Vagina (tissue), 2 donors: Measurements from ENCODE around the gene NEURL3. TPM values are rescaled to one million over a fixed set of nuclear protein-coding genes. Genes with fewer than 3 reads are reported as not detected.
"Not testable (repeated sequence)": the region's sequence is repeated elsewhere in the genome, so short reads cannot be mapped to it uniquely, and the experiment has no call there.

ENCODE experiments used
- DNase-seq, 2 donors: peaks; one replicate each; pipeline ENCODE4 v3.0.0-alpha.2; 2017; ENCODE audit errors: extremely low spot score in 2 of 2
- H3K27ac ChIP-seq: fragments of 200-600 bp; sonication (generic); one replicate; pipeline ENCODE4 v1.5.1; 2019
- H3K27me3 ChIP-seq: fragments of 200-600 bp; sonication (generic); one replicate; pipeline ENCODE4 v1.5.1; 2019
- H3K36me3 ChIP-seq, 2 donors: fragments of 200-600 bp; sonication (generic); one replicate each; pipeline ENCODE4 v1.5.1; 2017 to 2019
- H3K4me1 ChIP-seq: fragments of 200-600 bp; sonication (generic); one replicate; pipeline ENCODE4 v1.5.1; 2019
- H3K4me3 ChIP-seq, 2 donors: fragments of 200-600 bp; sonication (generic); 1 replicate in 1 of 2; 2 replicates in 1 of 2; pipeline ENCODE4 v1.5.1; 2016 to 2019
- H3K9me3 ChIP-seq: fragments of 200-600 bp; sonication (generic); one replicate; pipeline ENCODE4 v1.5.1; 2019
- CTCF ChIP-seq, 3 experiments: fragments of 450-650 bp in 2 of 3; fragments of 200-600 bp in 1 of 3; sonication (generic) in 1 of 3; IDR thresholded peaks; one replicate each; pipeline ENCODE4 v1.5.1; 2017 to 2019; ENCODE audit warnings: antibody characterized with exemption in 3 of 3, mild to moderate bottlenecking in 2 of 3, moderate library complexity in 2 of 3
- POLR2A ChIP-seq, 2 donors: fragments of 450-650 bp; IDR thresholded peaks; one replicate each; pipeline ENCODE4 v1.6.1; 2017; ENCODE audit warnings: antibody characterized with exemption in 2 of 2, mild to moderate bottlenecking in 2 of 2, moderate library complexity in 2 of 2
- POLR2AphosphoS5 ChIP-seq, 2 donors: sonication (generic); formaldehyde crosslinking; IDR thresholded peaks; one replicate each; pipeline ENCODE4 v1.9.0; 2017; ENCODE audit warnings: antibody characterized with exemption in 2 of 2, mild to moderate bottlenecking in 2 of 2, low read depth in 1 of 2; ENCODE audit not compliant: insufficient read depth in 1 of 2
- intact Hi-C: fragments of 100-400 bp; cut with DNase I; formaldehyde crosslinking; loops from one replicate; pipeline ENCODE4 v1.15.1; 2023
- total RNA-seq: library from RNA; depleted of rRNA; stranded (reverse); fragments of >200 nt; gene quantifications from one replicate; pipeline ENCODE4 v1.2.3, GENCODE V29; 2016

NEURL3 gene
- total RNA-seq, 1 donor from 2014 or later: 2.5 TPM

DNA sequence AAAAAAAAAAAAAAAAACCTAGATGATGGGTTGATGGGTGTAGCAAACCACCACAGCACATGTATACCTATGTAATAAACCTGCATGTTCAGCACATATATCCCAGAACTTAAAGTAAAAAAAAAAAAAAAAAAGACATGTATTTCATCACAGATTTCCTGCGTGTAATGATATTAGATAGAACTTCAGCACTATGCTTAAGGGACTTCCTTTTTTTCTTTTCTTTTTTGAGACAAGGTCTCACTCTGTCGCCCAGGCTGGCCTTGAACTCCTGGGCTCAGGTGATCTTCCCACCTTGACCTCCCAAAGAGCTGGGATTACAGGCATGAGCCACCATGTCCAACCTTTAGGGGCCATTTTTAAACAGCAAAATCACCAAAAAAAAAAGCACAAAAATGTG is 42.0 kb downstream of the NEURL3 start:
- intact Hi-C loops: no loop called here

DNA sequence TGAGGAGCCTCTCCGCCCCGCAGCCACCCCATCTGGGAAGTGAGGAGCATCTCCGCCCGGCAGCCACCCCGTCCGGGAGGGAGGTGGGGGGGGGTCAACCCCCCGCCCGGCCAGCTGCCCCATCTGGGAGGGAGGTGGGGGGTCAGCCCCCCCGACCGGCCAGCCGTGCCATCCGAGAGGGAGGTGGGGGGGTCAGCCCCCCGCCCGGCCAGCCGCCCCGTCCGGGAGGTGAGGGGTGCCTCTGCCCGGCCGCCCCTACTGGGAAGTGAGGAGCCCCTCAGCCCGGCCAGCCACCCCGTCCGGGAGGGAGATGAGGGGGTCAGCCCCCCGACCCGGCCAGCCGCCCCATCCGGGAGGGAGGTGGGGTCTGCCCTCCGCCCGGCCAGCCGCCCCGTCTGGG is 43.5 kb downstream of the NEURL3 start:
- intact Hi-C loops, H3K27me3 ChIP-seq, H3K27ac ChIP-seq, H3K36me3 ChIP-seq, H3K4me3 ChIP-seq, H3K4me1 ChIP-seq, H3K9me3 ChIP-seq, DNase-seq: not testable (repeated sequence)

More for the DNA sequence above, 42.0 kb downstream of the NEURL3 start:
- no peak overlapping the region for H3K27ac ChIP-seq
- TF ChIP-seq CTCF (IDR thresholded peaks at IDR 0.05) (no peak), POLR2AphosphoS5 (IDR thresholded peaks at IDR 0.05; ENCODE audit: insufficient read depth in 1 of 2, low read depth in 1 of 2) (no peak), POLR2A (IDR thresholded peaks at IDR 0.05) (no peak)
- H3K4me1 ChIP-seq: no peaks in the 10 kb centered on the region
- no peaks in the 10 kb centered on the region for H3K36me3 ChIP-seq
- H3K9me3 ChIP-seq: no peaks in the 10 kb centered on the region
- no peaks in the 10 kb centered on the region for H3K27me3 ChIP-seq
- no peak for DNase-seq
- H3K4me3 ChIP-seq: no peak overlapping the region

DNA sequence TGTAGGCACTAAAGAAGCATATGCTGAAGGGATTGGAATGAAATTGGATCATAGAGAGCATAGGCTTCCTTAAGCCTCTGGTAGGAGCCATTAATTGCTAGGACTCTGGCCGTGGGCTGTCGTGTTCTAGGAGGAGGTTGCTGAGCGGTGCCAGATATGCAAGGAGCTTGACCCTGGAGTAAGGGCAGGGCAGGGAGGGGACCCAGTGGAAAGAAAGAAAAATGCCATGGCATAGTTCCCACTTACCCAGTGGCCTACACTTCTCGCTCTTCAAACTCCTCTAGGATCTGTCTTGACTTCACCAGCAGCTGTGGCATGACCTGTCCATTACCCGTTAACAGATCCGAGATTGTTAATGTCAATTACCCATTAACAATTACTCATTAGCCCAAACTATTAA is 53.1 kb downstream of the NEURL3 start:
- Histone ChIP-seq H3K9me3 (no peaks in the 10 kb centered on the region), H3K4me3 (no peak overlapping the region), H3K27me3 (no peaks in the 10 kb centered on the region), H3K4me1 (no peaks in the 10 kb centered on the region), H3K36me3 (no peaks in the 10 kb centered on the region), H3K27ac (no peak overlapping the region)
- intact Hi-C loops: no loop called here
- no peak for DNase-seq
- no peak for TF ChIP-seq POLR2AphosphoS5 (IDR thresholded peaks at IDR 0.05; ENCODE audit: insufficient read depth in 1 of 2, low read depth in 1 of 2)
- no peak for TF ChIP-seq POLR2A (IDR thresholded peaks at IDR 0.05)
- no peak for TF ChIP-seq CTCF (IDR thresholded peaks at IDR 0.05)

GRCh38 chr2:96449637-96450036 is 55.5 kb downstream of the NEURL3 start:
- intact Hi-C loops: no loop called here
- no peak for DNase-seq
- no peaks in the 10 kb centered on the region for H3K27me3 ChIP-seq
- no peaks in the 10 kb centered on the region for H3K4me1 ChIP-seq
- no peak overlapping the region for H3K27ac ChIP-seq
- H3K4me3 ChIP-seq: no peak overlapping the region
- H3K36me3 ChIP-seq: no peaks in the 10 kb centered on the region
- no peaks in the 10 kb centered on the region for H3K9me3 ChIP-seq
- TF ChIP-seq CTCF (IDR thresholded peaks at IDR 0.05): no peak

DNA sequence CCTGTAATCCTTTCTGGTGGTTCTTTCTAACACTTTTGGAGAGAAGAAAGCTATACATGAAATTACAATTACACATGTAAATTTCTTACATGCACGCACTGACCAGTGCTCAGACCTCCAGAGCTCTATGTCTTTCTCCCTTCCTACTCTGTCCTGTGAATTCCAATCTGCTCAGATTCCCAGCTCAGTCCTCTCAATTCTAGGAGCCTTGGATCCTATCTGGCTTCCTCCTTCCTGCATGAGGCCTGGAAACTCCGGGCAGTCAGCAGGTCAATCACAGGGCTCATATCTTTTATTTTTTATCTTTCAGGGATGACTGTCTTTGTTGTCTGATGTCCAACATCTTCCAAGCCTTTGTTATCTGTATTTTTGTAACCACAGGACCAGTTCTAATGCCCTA is 56.0 kb downstream of the NEURL3 start:
- no peaks in the 10 kb centered on the region for H3K9me3 ChIP-seq
- TF ChIP-seq POLR2A (IDR thresholded peaks at IDR 0.05): no peak
- TF ChIP-seq CTCF (IDR thresholded peaks at IDR 0.05): no peak
- no peak for TF ChIP-seq POLR2AphosphoS5 (IDR thresholded peaks at IDR 0.05; ENCODE audit: insufficient read depth in 1 of 2, low read depth in 1 of 2)
- H3K4me3 ChIP-seq: no peak overlapping the region
- H3K4me1 ChIP-seq: no peaks in the 10 kb centered on the region
- H3K27me3 ChIP-seq: no peaks in the 10 kb centered on the region
- no peak overlapping the region for H3K27ac ChIP-seq
- H3K36me3 ChIP-seq: no peaks in the 10 kb centered on the region
- intact Hi-C loops: no loop called here
- DNase-seq: no peak

- TF ChIP-seq CTCF (IDR thresholded peaks at IDR 0.05) (no peak), POLR2A (IDR thresholded peaks at IDR 0.05) (no peak), POLR2AphosphoS5 (IDR thresholded peaks at IDR 0.05; ENCODE audit: insufficient read depth in 1 of 2, low read depth in 1 of 2) (no peak)
- H3K9me3 ChIP-seq: no peaks in the 10 kb centered on the region
- intact Hi-C loops: no loop called here
- no peaks in the 10 kb centered on the region for H3K4me1 ChIP-seq
- no peak for DNase-seq
- H3K27me3 ChIP-seq: no peaks in the 10 kb centered on the region
- no peak overlapping the region for H3K27ac ChIP-seq
- H3K4me3 ChIP-seq: no peak overlapping the region
- no peaks in the 10 kb centered on the region for H3K36me3 ChIP-seq
Measured at GRCh38 chr2:96447726-96448125, 57.4 kb downstream of the NEURL3 start.
